NCI-H524 treated with DMSO at 0.1 percent for 48 hours (cell line): ENCODE data around the gene RASIP1.

Experiments used
- DNase-seq: peaks from one replicate; lab custom pipeline; 2025; lab: John Stamatoyannopoulos, UW

RASIP1 gene

DNA sequence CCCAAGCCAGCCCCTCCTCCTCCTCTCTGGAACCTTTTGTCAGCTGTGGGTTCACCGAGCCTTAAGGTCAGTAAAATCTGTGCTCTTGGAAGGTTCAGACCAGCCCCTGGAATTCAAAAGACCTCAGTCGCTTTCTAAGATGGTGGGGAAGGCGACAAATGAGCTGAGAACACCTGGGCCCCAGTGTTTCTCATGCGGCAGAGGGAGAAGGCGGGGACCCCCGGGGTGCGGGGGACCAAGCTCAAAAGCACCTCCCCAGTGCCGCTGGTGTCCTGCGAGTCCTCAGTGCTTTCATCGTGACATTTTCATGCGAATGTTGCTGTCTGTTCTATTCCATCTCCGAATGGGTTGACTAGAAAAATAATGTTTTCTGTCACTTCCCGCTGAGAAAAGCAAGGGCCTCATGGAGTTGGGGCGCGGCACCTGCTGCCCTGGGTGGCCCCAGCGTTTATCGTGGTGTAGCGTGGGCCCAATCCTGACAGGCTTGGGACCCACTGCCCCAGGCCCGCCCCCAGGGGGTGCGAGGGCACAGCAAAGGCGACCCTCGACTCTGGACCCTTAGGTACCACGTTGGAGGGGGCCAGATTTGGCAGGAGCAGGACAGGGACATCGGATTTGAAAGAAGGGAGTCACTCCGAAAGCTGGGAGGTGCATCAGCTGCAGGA lies 66.8 kb downstream of the RASIP1 start:
- no peak for DNase-seq

DNA sequence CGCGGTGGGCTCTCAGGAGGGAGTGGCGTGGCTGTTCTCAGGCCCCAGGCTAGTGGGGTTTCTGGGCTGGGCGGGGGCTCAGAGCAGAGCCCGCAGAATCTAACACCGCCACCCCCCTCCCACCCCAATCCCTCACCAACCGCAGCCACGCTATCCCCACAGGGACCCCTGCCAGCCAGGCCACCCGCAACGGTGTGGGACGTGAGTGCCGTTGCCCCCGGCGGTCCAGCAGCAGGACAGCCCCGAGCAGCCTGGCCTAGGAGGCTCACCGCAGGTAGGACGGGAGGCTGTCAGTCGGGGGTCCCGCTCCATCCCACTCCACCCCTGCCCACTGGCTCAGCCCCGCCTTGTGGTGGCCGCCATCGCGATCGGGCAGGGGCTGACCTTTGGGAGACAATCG lies 67.4 kb downstream of the RASIP1 start, which contains the start of gene NTN5:
Gene NTN5, minus strand, starts transcription at position 24 of the 400 bp plus-strand sequence. CDS start 2,031 bp downstream, outside the sequence.
- no peak for DNase-seq

- DNase-seq: no peak
Observed at GRCh38 chr19:48671446-48671995, 68.9 kb downstream of the RASIP1 start.

DNA sequence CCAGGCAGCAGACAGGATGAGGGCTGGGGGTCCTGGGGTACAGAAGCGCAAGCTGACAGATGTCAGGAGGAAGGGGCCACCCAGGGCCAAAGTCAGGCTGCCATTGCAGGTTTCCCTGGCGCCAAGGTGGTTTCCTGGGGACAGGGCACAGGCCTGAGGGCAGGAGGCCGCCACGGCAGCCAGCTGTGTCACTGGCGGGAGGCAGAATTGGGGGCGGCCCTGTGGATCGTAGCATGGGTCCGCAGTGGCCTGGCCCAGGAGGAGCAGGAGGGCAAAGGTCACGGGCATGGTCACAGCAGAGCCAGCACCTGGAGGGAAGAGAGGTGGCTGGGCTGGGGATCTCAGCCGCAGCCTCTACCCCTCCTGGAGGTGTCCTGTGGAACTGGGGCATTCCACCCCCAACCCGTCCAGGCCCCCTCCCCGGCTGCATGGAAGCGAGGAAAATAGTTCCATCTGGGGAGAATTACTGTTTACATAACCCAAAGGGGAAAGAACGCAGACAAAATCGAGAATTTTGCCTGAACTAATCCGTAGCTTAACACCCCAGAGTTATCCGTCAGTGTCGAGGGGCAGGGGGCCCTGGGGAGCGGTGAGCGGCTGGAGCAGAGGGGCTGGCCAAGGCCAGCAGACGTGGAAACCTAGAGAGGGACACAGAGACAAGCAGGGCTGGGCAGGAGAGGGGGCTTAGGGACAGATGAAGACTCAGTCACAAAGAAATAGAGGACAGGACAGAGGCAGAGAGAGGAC lies 69.5 kb downstream of the RASIP1 start:
- no peak for DNase-seq
